ENCODE results near the gene SEPSECS. TPM values are rescaled to one million over a fixed set of nuclear protein-coding genes. Genes with fewer than 3 reads are reported as not detected.

Gene SEPSECS
- total RNA-seq, 1 donor = 8.8 TPM

GRCh38 chr4:25171201-25171865 lies 11.1 kb upstream of the SEPSECS start:
- peak; percentile 9 for DNase-seq (ENCODE audit: low read depth)
- H3K4me3 ChIP-seq (ENCODE audit: low read depth, low read length) = no peak overlapping the region
- TF ChIP-seq CTCF (IDR thresholded peaks at IDR 0.05; ENCODE audit: insufficient read depth, low read length) = no peak

- no peak overlapping the region for H3K4me3 ChIP-seq (ENCODE audit: low read depth, low read length)
- DNase-seq (ENCODE audit: low read depth) = no peak
- no peak for TF ChIP-seq CTCF (IDR thresholded peaks at IDR 0.05; ENCODE audit: insufficient read depth, low read length)
Measured at GRCh38 chr4:25169446-25169845, 9.2 kb upstream of the SEPSECS start.

- H3K4me3 ChIP-seq (ENCODE audit: low read depth, low read length) = no peak overlapping the region
- no peak for DNase-seq (ENCODE audit: low read depth)
- no peak for TF ChIP-seq CTCF (IDR thresholded peaks at IDR 0.05; ENCODE audit: insufficient read depth, low read length)
Measured at GRCh38 chr4:25165916-25166315, 5.7 kb upstream of the SEPSECS start.

- no peak for TF ChIP-seq CTCF (IDR thresholded peaks at IDR 0.05; ENCODE audit: insufficient read depth, low read length)
- DNase-seq (ENCODE audit: low read depth) = no peak
- no peak overlapping the region for H3K4me3 ChIP-seq (ENCODE audit: low read depth, low read length)
Measured at GRCh38 chr4:25163196-25163595, 2.9 kb upstream of the SEPSECS start.

GRCh38 chr4:25162566-25162965 lies 2.3 kb upstream of the SEPSECS start:
- no peak for TF ChIP-seq CTCF (IDR thresholded peaks at IDR 0.05; ENCODE audit: insufficient read depth, low read length)
- no peak for DNase-seq (ENCODE audit: low read depth)
- H3K4me3 ChIP-seq (ENCODE audit: low read depth, low read length) = no peak overlapping the region

GRCh38 chr4:25161593-25161950 lies 1.3 kb upstream of the SEPSECS start:
- peak overlapping the region; percentile 89 for H3K4me3 ChIP-seq (ENCODE audit: low read depth, low read length)
- DNase-seq (ENCODE audit: low read depth) = peak; percentile 21
- TF ChIP-seq CTCF (IDR thresholded peaks at IDR 0.05; ENCODE audit: insufficient read depth, low read length) = no peak

Data from fibroblast of the aortic adventitia (primary cell).